IPS-18a (cell line): Measurements from ENCODE around the gene KCNJ15.
"Not testable (repeated sequence)": the region's sequence is repeated elsewhere in the genome, so short reads cannot be mapped to it uniquely, and the experiment has no call there.

Experiments
- H3K27ac ChIP-seq: one replicate; pipeline ENCODE4 v1.5.1; 2013; ENCODE audit warnings: low read length
- H3K27me3 ChIP-seq: one replicate; pipeline ENCODE4 v1.6.1; 2013; ENCODE audit warnings: mild to moderate bottlenecking, low read length; ENCODE audit not compliant: control insufficient read depth, insufficient read depth
- H3K36me3 ChIP-seq: one replicate; pipeline ENCODE4 v1.6.1; 2013; ENCODE audit warnings: low read depth, low read length; ENCODE audit not compliant: control insufficient read depth
- H3K4me1 ChIP-seq: one replicate; pipeline ENCODE4 v1.6.1; 2013; ENCODE audit warnings: low read depth, low read length; ENCODE audit not compliant: control insufficient read depth
- H3K4me3 ChIP-seq: one replicate; pipeline ENCODE4 v1.5.1; 2013; ENCODE audit warnings: low read length
- H3K9ac ChIP-seq: one replicate; pipeline ENCODE4 v1.6.1; 2013; ENCODE audit warnings: mild to moderate bottlenecking, low read length, moderate library complexity
- H3K9me3 ChIP-seq: one replicate; pipeline ENCODE4 v1.6.1; 2013; ENCODE audit warnings: low read depth, low read length; ENCODE audit not compliant: control insufficient read depth

The KCNJ15 gene

DNA sequence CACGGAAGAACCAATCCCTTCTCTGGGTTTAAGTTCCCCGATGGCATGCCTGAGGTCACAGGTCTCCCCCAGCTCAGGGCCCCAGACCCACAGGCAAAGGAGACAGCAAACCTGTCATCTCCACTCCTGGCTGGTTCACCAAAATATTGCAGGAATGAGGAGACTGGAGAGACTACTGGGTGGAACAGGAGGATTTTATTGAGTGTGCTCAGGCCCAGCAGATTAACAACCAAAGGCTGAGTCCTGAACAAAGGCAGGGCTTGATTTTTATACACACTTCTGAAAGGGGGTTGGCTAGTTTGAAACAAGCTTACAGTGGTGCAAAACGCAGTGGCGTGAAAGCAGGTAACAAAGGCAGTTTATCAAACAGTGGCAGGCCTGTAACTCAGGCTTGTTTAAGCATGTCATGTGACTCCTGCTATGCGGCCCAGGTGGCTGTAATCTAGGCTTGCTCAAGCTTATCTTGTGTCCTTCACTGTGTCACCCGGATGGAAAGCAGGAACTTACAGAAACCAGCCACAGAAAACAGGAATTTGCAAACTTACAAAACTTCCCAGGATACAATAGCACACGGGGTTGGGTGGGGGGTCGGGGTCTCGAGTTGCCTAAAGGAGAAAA is 27.4 kb upstream of the KCNJ15 start:
- H3K36me3 ChIP-seq: no peaks in the 10 kb centered on the region
- H3K4me3 ChIP-seq: no peak overlapping the region
- H3K27me3 ChIP-seq: no peaks in the 10 kb centered on the region
- no peak overlapping the region for H3K27ac ChIP-seq
- no peak overlapping the region for H3K9ac ChIP-seq
- H3K4me1 ChIP-seq: peaks cover 6% of the 10 kb centered on the region
- H3K9me3 ChIP-seq: peaks cover 33% of the 10 kb centered on the region

DNA sequence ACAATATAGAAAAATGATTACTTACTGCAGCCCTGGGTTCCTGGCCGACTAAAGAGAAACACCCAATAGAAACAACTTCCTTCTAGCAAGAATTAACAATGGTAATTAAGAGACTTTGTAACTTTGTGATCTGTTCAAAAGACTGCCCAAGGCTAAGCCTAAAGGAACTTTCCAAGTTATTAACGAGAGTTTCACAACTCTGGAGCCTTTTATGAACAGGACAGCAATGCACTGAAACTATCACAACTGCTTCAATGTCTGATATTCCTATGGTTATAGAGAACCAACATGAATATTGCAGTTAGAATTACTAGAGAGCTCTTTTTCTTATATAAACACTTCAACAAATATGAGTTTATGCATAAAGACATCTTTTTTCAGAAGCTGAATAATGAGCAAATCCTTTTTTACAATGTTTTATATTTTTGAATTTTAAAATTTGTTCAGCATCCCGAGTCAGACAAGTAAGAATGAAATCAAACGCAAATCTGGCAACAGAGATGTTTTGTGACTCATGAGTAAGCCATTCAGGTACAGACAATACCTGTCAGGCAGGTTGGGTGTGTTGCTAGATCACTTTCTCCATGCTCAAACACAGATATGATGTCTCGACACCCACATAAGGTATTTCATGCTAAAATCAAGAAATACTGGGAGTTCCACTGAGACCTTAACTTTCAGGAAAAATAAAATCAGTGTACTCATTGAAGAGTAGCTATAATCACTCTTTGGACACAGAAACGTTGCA is 22.2 kb upstream of the KCNJ15 start:
- H3K9me3 ChIP-seq: peaks cover 14% of the 10 kb centered on the region
- H3K27ac ChIP-seq: no peak overlapping the region
- H3K4me3 ChIP-seq: no peak overlapping the region

DNA sequence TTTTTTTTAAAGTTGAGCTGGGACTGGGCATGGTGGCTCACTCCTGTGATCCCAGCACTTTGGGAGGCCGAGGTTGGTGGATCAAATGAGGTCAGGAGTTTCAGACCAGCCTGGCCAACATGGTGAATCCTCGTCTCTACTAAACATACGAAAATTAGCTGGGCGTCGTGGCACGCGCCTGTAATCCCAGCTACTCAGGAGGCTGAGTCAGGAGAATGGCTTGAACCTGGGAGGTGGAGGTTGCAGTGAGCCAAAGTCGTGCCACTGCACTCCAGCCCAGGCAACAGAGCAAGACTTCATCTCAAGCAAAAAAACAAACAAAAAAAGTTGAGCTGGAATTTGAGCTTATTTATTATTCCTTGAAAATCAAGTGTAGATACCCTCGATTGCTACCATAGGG is 21.5 kb upstream of the KCNJ15 start:
- H3K27me3 ChIP-seq, H3K27ac ChIP-seq, H3K4me1 ChIP-seq, H3K36me3 ChIP-seq, H3K4me3 ChIP-seq, H3K9ac ChIP-seq, H3K9me3 ChIP-seq: not testable (repeated sequence)

More for the DNA sequence above, 22.2 kb upstream of the KCNJ15 start:
- Histone ChIP-seq H3K9ac (no peak overlapping the region), H3K27me3 (no peaks in the 10 kb centered on the region), H3K36me3 (no peaks in the 10 kb centered on the region), H3K4me1 (no peaks in the 10 kb centered on the region)

GRCh38 chr21:38236232-38236631 is 20.6 kb upstream of the KCNJ15 start:
- Histone ChIP-seq H3K4me1 (no peaks in the 10 kb centered on the region), H3K27ac (no peak overlapping the region), H3K9ac (no peak overlapping the region), H3K9me3 (no peaks in the 10 kb centered on the region), H3K36me3 (no peaks in the 10 kb centered on the region), H3K4me3 (no peak overlapping the region), H3K27me3 (no peaks in the 10 kb centered on the region)

DNA sequence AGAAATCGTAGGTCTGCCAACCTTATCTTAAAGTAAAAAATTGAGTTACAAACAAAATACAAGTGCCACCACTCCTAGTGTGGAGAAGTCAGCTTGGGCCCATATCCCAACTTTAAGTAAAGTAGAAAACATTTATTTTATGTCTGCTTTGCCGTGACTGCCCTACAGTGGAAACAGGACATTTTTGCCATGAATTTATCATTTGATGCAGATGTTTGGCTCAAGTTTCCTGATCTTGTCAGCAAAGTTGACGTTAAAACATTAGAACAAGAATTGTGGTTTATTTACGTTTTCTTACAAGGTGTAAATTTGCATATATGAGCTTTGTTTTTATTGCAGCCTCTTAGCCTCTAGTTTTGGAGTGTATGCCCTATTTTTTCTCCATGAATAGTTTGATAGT is 17.1 kb upstream of the KCNJ15 start:
- no peak overlapping the region for H3K4me3 ChIP-seq
- no peak overlapping the region for H3K9ac ChIP-seq
- no peaks in the 10 kb centered on the region for H3K4me1 ChIP-seq
- H3K27me3 ChIP-seq: no peaks in the 10 kb centered on the region
- no peak overlapping the region for H3K27ac ChIP-seq
- no peaks in the 10 kb centered on the region for H3K36me3 ChIP-seq
- H3K9me3 ChIP-seq: no peaks in the 10 kb centered on the region

DNA sequence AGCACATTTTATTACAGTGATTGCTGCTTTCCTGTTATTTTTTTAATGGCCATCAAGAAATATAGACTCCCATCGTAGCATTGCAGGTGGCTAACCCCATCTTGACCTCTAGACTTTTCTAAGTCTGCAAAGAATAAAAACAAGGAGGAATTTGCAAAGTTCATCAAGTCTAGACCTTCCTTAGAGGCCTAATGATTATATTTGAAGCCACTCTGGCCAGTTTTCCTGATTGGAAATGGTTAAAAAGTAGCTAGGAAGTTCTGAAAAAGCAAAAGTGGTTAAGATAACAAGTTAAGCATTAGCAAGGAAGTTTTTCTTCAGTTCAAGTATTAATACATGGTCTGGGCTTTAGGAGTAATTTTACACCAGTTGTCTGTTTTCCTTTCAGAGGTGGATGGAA is 16.7 kb upstream of the KCNJ15 start:
- Histone ChIP-seq H3K9ac (no peak overlapping the region), H3K27me3 (no peaks in the 10 kb centered on the region), H3K4me3 (no peak overlapping the region), H3K36me3 (no peaks in the 10 kb centered on the region), H3K27ac (no peak overlapping the region), H3K9me3 (no peaks in the 10 kb centered on the region), H3K4me1 (no peaks in the 10 kb centered on the region)

DNA sequence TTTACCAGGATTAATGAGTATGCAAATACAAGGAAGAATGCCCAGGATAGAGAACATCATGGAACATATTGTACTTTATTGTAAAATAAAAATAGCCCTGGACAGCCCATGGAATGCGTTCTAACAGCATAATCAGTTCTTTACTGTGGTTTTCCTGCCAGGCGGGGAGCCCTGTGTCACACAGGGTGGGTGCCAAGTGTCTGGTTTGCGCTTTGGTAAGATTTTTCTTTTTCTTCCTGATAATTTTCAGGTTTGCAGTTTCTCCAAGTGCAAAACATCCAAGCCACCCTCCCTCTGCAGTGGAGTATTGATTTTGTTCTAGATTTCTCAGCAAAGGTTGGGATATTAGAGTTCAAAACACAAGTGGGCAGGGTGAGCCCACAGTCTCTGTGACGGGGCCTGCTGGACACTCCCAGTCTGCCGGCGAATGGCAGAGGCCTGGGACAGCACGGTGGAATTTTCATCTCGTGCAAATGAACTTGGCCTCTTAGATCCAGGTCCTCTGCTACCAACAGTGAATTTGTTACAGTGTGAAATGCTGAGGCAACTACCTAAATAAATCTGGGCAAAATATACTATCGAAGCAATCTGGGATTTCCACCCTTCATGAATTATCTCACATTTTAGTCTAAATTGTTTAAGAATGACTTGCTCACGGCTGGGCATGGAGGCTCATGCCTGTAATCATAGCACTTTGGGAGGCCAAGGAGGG is 15.6 kb upstream of the KCNJ15 start:
- H3K36me3 ChIP-seq: no peaks in the 10 kb centered on the region
- no peaks in the 10 kb centered on the region for H3K9me3 ChIP-seq
- no peak overlapping the region for H3K27ac ChIP-seq
- H3K27me3 ChIP-seq: no peaks in the 10 kb centered on the region
- H3K4me1 ChIP-seq: no peaks in the 10 kb centered on the region
- no peak overlapping the region for H3K9ac ChIP-seq
- H3K4me3 ChIP-seq: no peak overlapping the region

- Histone ChIP-seq H3K4me1 (no peaks in the 10 kb centered on the region), H3K9me3 (no peaks in the 10 kb centered on the region), H3K27me3 (no peaks in the 10 kb centered on the region), H3K9ac (no peak overlapping the region), H3K36me3 (no peaks in the 10 kb centered on the region), H3K27ac (no peak overlapping the region), H3K4me3 (no peak overlapping the region)
Measured at GRCh38 chr21:38242061-38242460, 14.7 kb upstream of the KCNJ15 start.

- H3K27ac ChIP-seq: no peak overlapping the region
- H3K4me1 ChIP-seq: no peaks in the 10 kb centered on the region
- H3K27me3 ChIP-seq: no peaks in the 10 kb centered on the region
- H3K9me3 ChIP-seq: no peaks in the 10 kb centered on the region
- no peaks in the 10 kb centered on the region for H3K36me3 ChIP-seq
- H3K4me3 ChIP-seq: no peak overlapping the region
- no peak overlapping the region for H3K9ac ChIP-seq
Measured at GRCh38 chr21:38243732-38244406, 12.9 kb upstream of the KCNJ15 start.

DNA sequence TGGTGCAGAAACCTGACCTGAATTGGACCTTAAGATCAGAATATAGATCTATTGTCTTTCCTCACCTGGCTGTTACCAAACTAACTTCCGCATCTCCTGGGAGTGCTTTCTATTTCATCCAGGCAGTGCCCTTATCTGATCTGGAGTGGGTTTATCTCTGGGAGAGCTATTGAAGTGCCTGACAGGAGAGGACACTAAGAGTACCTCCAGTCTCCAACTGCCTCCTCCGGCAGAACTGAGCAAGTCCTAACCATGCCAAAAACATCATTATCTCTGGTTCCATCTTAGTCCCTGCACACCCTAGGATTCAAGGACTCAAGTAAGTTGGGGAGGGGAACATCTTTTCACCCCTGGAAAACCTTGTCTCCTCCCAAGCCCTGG is 12.4 kb upstream of the KCNJ15 start:
- no peaks in the 10 kb centered on the region for H3K9me3 ChIP-seq
- no peaks in the 10 kb centered on the region for H3K4me1 ChIP-seq
- H3K9ac ChIP-seq: no peak overlapping the region
- no peaks in the 10 kb centered on the region for H3K27me3 ChIP-seq
- H3K27ac ChIP-seq: no peak overlapping the region
- H3K36me3 ChIP-seq: no peaks in the 10 kb centered on the region
- H3K4me3 ChIP-seq: no peak overlapping the region
